Measurements from ENCODE around the gene TMCO4.

The TMCO4 gene

DNA sequence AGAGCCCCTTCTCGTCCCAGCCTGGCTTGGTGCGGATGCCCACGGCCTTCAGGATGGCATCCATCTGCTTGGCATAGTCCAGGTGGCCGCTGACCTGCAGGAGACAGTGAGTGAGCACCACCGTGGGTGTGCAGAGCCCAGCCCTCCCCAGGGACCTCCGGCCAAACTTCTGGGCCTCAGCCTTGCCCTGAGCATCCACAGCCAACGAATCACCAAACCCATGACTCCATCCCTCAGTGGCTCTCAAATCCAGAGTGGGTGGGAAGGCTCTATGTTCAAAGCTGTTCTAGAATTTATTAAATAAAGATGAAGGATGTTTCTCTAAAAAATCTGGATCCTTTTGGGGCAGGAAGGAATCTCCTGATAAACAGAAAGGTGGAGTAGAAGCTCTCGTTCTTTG lies 116.4 kb downstream of the TMCO4 start:
- TF ChIP-seq, protein P1, sequence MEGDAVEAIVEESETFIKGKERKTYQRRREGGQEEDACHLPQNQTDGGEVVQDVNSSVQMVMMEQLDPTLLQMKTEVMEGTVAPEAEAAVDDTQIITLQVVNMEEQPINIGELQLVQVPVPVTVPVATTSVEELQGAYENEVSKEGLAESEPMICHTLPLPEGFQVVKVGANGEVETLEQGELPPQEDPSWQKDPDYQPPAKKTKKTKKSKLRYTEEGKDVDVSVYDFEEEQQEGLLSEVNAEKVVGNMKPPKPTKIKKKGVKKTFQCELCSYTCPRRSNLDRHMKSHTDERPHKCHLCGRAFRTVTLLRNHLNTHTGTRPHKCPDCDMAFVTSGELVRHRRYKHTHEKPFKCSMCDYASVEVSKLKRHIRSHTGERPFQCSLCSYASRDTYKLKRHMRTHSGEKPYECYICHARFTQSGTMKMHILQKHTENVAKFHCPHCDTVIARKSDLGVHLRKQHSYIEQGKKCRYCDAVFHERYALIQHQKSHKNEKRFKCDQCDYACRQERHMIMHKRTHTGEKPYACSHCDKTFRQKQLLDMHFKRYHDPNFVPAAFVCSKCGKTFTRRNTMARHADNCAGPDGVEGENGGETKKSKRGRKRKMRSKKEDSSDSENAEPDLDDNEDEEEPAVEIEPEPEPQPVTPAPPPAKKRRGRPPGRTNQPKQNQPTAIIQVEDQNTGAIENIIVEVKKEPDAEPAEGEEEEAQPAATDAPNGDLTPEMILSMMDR (IDR thresholded peaks at IDR 0.05), result no peak

DNA sequence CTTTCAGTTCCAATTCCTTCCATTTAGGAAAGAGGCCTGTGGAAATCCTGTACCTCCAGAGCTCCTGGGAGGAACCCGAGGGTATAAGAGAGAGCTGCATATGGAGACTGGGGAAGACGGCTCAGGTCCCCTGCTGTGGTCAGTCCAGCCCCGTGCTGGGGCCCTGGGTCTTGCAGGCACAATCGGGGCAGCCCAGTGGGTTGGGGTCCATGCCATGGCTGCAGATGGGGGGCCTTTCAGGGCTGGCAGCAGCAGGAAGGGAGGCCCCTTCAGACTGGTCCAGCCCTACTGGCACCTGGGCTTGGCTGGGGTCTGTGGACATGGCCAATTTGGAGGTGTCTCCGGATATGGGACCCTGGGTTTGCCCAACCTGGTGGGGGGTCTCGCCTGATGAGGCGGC lies 116.8 kb downstream of the TMCO4 start:
- TF ChIP-seq, protein P1 (IDR thresholded peaks at IDR 0.05), result no peak

DNA sequence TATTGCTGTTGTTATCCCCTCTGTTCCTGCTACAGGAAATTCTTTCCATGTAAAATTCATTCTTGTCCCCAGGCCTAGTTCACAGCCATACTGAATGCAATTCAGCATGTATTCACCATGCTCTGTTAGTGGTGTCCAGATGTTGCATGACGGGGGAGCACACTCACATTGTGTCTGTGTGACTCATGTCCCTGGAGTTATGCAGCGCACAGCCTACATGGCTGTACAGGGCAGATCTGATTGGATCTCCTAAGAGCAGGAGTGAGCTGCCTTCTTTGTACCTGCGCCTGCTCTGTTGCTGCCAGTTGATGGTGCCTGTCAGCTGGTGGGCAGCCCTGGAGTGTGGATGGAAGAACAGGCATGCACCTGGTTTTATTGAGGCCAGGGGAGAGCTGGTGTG lies 117.5 kb downstream of the TMCO4 start:
- TF ChIP-seq, protein P1 (IDR thresholded peaks at IDR 0.05), result no peak

DNA sequence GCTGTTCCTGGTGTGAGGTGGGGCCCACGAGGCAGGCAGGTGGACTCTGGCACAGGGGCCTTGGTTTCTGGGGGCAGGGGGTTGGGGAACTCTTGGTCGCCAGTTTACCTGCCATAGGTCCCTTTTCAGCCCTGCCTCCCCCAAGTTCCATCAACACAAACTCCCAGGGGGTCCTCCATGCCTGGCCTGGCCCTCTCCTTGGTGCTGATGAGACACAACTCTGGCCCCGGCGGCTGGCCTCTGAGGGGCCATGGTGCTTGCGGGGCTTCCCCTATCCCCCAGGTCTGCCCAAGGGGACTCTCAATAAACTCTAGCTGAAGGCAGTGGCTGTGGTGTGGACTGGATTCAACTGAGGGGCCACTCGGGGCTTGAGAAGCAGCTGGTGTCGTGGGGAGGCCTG lies 119.1 kb downstream of the TMCO4 start:
- TF ChIP-seq, protein P1 (IDR thresholded peaks at IDR 0.05), result no peak

DNA sequence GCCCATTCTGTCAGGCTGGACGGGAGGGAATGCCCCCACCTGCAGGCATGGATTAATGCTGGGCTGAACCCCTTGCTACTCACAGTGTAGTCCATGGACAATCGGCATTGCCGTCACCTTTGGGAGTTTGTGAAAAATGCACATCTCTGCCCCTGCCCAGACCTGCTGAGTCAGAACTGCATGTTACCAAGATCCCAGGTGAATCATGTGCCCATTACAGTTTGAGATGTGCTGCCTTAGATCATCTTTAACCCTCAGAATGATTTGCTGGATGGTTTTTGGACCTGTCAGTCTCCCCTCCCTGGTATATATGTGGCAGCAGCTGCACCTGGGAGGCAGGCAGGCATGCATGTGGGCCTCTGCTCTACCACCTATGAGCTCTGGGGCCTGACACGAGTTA lies 120.0 kb downstream of the TMCO4 start:
- TF ChIP-seq, protein P1 (IDR thresholded peaks at IDR 0.05), result no peak

DNA sequence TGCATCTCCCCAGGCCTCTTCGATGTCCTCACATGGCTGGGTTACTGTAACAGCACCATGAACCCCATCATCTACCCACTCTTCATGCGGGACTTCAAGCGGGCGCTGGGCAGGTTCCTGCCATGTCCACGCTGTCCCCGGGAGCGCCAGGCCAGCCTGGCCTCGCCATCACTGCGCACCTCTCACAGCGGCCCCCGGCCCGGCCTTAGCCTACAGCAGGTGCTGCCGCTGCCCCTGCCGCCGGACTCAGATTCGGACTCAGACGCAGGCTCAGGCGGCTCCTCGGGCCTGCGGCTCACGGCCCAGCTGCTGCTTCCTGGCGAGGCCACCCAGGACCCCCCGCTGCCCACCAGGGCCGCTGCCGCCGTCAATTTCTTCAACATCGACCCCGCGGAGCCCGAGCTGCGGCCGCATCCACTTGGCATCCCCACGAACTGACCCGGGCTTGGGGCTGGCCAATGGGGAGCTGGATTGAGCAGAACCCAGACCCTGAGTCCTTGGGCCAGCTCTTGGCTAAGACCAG lies 120.7 kb downstream of the TMCO4 start:
- TF ChIP-seq, protein P1 (IDR thresholded peaks at IDR 0.05), result no peak

DNA sequence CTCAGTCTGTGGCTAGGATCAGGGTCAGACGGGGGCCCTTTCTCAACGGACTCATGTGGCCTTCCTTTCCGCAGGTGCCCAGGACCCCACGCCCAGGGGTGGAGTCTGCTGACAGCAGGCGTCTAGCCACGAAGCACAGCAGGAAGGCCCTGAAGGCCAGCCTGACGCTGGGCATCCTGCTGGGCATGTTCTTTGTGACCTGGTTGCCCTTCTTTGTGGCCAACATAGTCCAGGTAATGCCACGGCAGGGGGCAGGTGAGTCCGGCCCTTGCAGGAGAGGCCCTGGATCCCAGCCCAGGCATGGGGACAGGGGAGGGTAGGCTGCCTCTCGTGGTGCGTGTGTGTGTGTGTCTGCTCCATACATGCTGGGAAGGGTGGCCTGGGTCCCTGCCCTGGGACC lies 121.2 kb downstream of the TMCO4 start:
- TF ChIP-seq, protein P1 (IDR thresholded peaks at IDR 0.05), result no peak

DNA sequence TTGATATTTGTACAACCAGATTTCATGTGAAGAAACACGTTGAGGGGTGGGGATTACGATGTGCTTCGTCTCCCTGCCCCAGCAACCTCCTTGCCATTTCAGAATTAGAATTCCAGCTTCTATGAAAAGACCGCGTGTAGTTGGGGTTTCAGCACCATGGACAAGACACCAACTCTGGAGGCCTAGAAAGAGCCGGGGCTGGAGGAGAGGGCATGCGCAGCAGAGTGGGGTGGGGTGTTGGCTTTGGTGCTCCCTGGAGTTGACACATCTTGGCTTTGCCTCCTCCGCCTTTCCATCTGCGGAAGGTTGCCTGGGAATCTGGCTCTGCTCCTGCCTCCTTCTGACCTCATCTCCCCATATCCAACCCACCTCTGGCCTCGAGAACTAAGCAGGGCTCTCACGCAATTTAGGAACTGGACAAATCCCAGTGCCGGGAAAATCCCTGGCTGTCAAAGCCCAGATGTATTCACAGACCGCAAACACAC lies 123.2 kb downstream of the TMCO4 start:
- TF ChIP-seq, protein P1 (IDR thresholded peaks at IDR 0.05), result no peak

Measured in LNCAP (cell line).